SK-N-SH treated with all-trans-retinoic acid at 6 μM for 48 hours (cell line): ENCODE data around the gene NFATC2IP.

Source experiments
- ATAC-seq: fragments of 200-7000 bp; cut with Tn5 transposase; 3 replicates; pipeline ENCODE4 v1.9.1; 2020; ENCODE audit warnings: mild to moderate bottlenecking, moderate library complexity
- ARNTL ChIP-seq: fragments of 450-650 bp; formaldehyde crosslinking; IDR thresholded peaks from 2 replicates; pipeline ENCODE4 v1.5.0; 2020; ENCODE audit warnings: low read depth, mild to moderate bottlenecking, moderate library complexity, borderline replicate concordance
- BACH2 ChIP-seq: fragments of 250-450 bp; sonication (Bioruptor Pico); IDR thresholded peaks from 2 replicates; pipeline ENCODE4 v1.9.0; 2021; ENCODE audit warnings: mild to moderate bottlenecking, borderline replicate concordance
- CREB5 ChIP-seq: fragments of 250-450 bp; sonication (Bioruptor Pico); IDR thresholded peaks from 2 replicates; pipeline ENCODE4 v1.5.1; 2020; ENCODE audit warnings: low read depth, mild to moderate bottlenecking, moderate library complexity
- CSDC2 ChIP-seq: fragments of 250-450 bp; sonication (Bioruptor Pico); IDR thresholded peaks from 2 replicates; pipeline ENCODE4 v1.5.0; 2020; ENCODE audit warnings: mild to moderate bottlenecking, moderate library complexity
- ESRRG ChIP-seq: fragments of 250-450 bp; sonication (Bioruptor Pico); IDR thresholded peaks from 2 replicates; pipeline ENCODE4 v1.6.1; 2021; ENCODE audit warnings: mild to moderate bottlenecking
- GLIS3 ChIP-seq: fragments of 250-450 bp; sonication (Bioruptor Pico); IDR thresholded peaks from 2 replicates; pipeline ENCODE4 v1.5.0; 2020; ENCODE audit warnings: mild to moderate bottlenecking, moderate library complexity
- ISL1 ChIP-seq: fragments of 250-450 bp; sonication (Bioruptor Pico); IDR thresholded peaks from 2 replicates; pipeline ENCODE4 v2.1.2; 2022; ENCODE audit warnings: mild to moderate bottlenecking, moderate library complexity
- OSR1 ChIP-seq: fragments of 250-450 bp; sonication (Bioruptor Pico); IDR thresholded peaks from 2 replicates; pipeline ENCODE4 v1.8.0; 2022; ENCODE audit warnings: moderate library complexity, mild to moderate bottlenecking, inconsistent platforms
- PPARA ChIP-seq: fragments of 250-450 bp; sonication (Bioruptor Pico); IDR thresholded peaks from 2 replicates; pipeline ENCODE4 v1.5.0; 2020; ENCODE audit warnings: mild to moderate bottlenecking, borderline replicate concordance
- RARB ChIP-seq: fragments of 250-450 bp; sonication (Bioruptor Pico); IDR thresholded peaks from 2 replicates; pipeline ENCODE4 v1.8.0; 2021; ENCODE audit warnings: mild to moderate bottlenecking, moderate library complexity
- SNAI2 ChIP-seq: fragments of 250-450 bp; sonication (Bioruptor Pico); IDR thresholded peaks from 2 replicates; pipeline ENCODE4 v1.5.0; 2020; ENCODE audit warnings: mild to moderate bottlenecking, moderate library complexity
- TCF4 ChIP-seq: fragments of 250-450 bp; sonication (Bioruptor Pico); IDR thresholded peaks from 2 replicates; pipeline ENCODE4 v1.8.0; 2021; ENCODE audit warnings: mild to moderate bottlenecking, moderate library complexity, borderline replicate concordance
- TSHZ2 ChIP-seq: fragments of 250-450 bp; sonication (Bioruptor Pico); IDR thresholded peaks from 2 replicates; pipeline ENCODE4 v1.5.0; 2020; ENCODE audit warnings: mild to moderate bottlenecking, moderate library complexity
- ZFP3 ChIP-seq: fragments of 250-450 bp; sonication (Bioruptor Pico); IDR thresholded peaks from 2 replicates; pipeline ENCODE4 v1.5.0; 2020; ENCODE audit warnings: mild to moderate bottlenecking, moderate library complexity
- ZNF565 ChIP-seq: fragments of 450-650 bp; formaldehyde crosslinking; conservative IDR thresholded peaks from 2 replicates; pipeline ENCODE4 v1.5.0; 2020; ENCODE audit warnings: low read depth, mild to moderate bottlenecking, moderate library complexity
- TF ChIP-seq, protein P1 (sequence below): fragments of 250-450 bp; sonication (Bioruptor Pico); IDR thresholded peaks from 2 replicates; pipeline ENCODE4 v1.5.1; 2021; ENCODE audit warnings: mild to moderate bottlenecking, moderate library complexity
- TF ChIP-seq, protein P2 (sequence below): fragments of 250-450 bp; sonication (Bioruptor Pico); IDR thresholded peaks from 2 replicates; pipeline ENCODE4 v1.8.0; 2021; ENCODE audit warnings: low read depth, mild to moderate bottlenecking, moderate library complexity, borderline replicate concordance

Gene NFATC2IP

GRCh38 chr16:28903344-28904042 is 47.2 kb upstream of the NFATC2IP start:
- TF ChIP-seq BACH2 (CRISPR knock-in tag) (no peak), ZFP3 (CRISPR knock-in tag) (no peak), CREB5 (CRISPR knock-in tag) (no peak), TCF4 (CRISPR knock-in tag) (no peak), TSHZ2 (no peak), ARNTL (CRISPR knock-in tag) (no peak), SNAI2 (CRISPR knock-in tag) (no peak), ZNF565 (CRISPR knock-in tag) (no peak), RARB (CRISPR knock-in tag) (no peak), ESRRG (CRISPR knock-in tag) (no peak), ISL1 (CRISPR knock-in tag) (no peak), PPARA (CRISPR knock-in tag) (no peak), GLIS3 (CRISPR knock-in tag) (no peak), OSR1 (CRISPR knock-in tag) (no peak)
- TF ChIP-seq, protein P1, sequence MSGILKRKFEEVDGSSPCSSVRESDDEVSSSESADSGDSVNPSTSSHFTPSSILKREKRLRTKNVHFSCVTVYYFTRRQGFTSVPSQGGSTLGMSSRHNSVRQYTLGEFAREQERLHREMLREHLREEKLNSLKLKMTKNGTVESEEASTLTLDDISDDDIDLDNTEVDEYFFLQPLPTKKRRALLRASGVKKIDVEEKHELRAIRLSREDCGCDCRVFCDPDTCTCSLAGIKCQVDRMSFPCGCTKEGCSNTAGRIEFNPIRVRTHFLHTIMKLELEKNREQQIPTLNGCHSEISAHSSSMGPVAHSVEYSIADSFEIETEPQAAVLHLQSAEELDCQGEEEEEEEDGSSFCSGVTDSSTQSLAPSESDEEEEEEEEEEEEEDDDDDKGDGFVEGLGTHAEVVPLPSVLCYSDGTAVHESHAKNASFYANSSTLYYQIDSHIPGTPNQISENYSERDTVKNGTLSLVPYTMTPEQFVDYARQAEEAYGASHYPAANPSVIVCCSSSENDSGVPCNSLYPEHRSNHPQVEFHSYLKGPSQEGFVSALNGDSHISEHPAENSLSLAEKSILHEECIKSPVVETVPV, result no peak
- TF ChIP-seq, protein P2, sequence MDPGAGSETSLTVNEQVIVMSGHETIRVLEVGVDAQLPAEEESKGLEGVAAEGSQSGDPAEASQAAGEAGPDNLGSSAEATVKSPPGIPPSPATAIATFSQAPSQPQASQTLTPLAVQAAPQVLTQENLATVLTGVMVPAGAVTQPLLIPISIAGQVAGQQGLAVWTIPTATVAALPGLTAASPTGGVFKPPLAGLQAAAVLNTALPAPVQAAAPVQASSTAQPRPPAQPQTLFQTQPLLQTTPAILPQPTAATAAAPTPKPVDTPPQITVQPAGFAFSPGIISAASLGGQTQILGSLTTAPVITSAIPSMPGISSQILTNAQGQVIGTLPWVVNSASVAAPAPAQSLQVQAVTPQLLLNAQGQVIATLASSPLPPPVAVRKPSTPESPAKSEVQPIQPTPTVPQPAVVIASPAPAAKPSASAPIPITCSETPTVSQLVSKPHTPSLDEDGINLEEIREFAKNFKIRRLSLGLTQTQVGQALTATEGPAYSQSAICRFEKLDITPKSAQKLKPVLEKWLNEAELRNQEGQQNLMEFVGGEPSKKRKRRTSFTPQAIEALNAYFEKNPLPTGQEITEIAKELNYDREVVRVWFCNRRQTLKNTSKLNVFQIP (CRISPR knock-in tag), result no peak

GRCh38 chr16:28904363-28904762 is 46.4 kb upstream of the NFATC2IP start:
- ATAC-seq, result no peak
- TF ChIP-seq ARNTL (CRISPR knock-in tag) (no peak), PPARA (CRISPR knock-in tag) (no peak), ZFP3 (CRISPR knock-in tag) (no peak), CSDC2 (no peak), TCF4 (CRISPR knock-in tag) (no peak), BACH2 (CRISPR knock-in tag) (no peak), TSHZ2 (no peak), ZNF565 (CRISPR knock-in tag) (no peak), ESRRG (CRISPR knock-in tag) (no peak)
- TF ChIP-seq, protein P1, result no peak
- TF ChIP-seq, all 23 proteins: peak for 0

More at GRCh38 chr16:28903344-28904042, 47.2 kb upstream of the NFATC2IP start:
- no peak for ATAC-seq
